Fibroblast of lung (primary cell): ENCODE results near the gene SH2D1B. TPM values are rescaled to one million over a fixed set of nuclear protein-coding genes. Genes with fewer than 3 reads are reported as not detected.

Source experiments
- DNase-seq, 2 donors: peaks; one replicate each; pipeline versions ENCODE4 v3.0.0 to v3.0.0-alpha.2; 2010; ENCODE audit warnings: low read depth in 2 of 2
- H2AFZ ChIP-seq: 2 replicates; pipeline ENCODE4 v1.5.1; 2012; ENCODE audit warnings: low read length, control low read depth, inconsistent platforms
- H3K27ac ChIP-seq: 2 replicates; pipeline ENCODE4 v1.5.1; 2011; ENCODE audit warnings: low read length, control low read depth; ENCODE audit not compliant: insufficient read depth
- H3K27me3 ChIP-seq: 2 replicates; pipeline ENCODE4 v1.5.1; 2011; ENCODE audit warnings: mild to moderate bottlenecking, low read length; ENCODE audit not compliant: control insufficient read depth, insufficient read depth
- H3K36me3 ChIP-seq: 2 replicates; pipeline ENCODE4 v1.5.1; 2011; ENCODE audit warnings: low read length; ENCODE audit not compliant: control insufficient read depth, insufficient read depth
- H3K4me1 ChIP-seq: 2 replicates; pipeline ENCODE4 v1.5.1; 2011; ENCODE audit warnings: low read length; ENCODE audit not compliant: control insufficient read depth, insufficient read depth; ENCODE audit errors: extremely low read depth
- H3K4me2 ChIP-seq: 2 replicates; pipeline ENCODE4 v1.5.1; 2011; ENCODE audit warnings: low read length, control low read depth; ENCODE audit not compliant: insufficient read depth; ENCODE audit errors: extremely low read depth
- H3K4me3 ChIP-seq, 4 experiments: fragments of 200-600 bp in 1 of 4; sonication (generic) in 1 of 4; replicated peaks in 1 of 4; 2 replicates each; pipeline ENCODE4 v1.5.1; 2011 to 2016; ENCODE audit warnings: low read length in 4 of 4, low read depth in 3 of 4, mild to moderate bottlenecking in 3 of 4, control low read depth in 2 of 4, inconsistent platforms in 1 of 4, mixed read lengths in 1 of 4; ENCODE audit not compliant: insufficient read depth in 1 of 4; ENCODE audit errors: control extremely low read depth in 1 of 4
- H3K79me2 ChIP-seq: 2 replicates; pipeline ENCODE4 v1.5.1; 2012; ENCODE audit warnings: mild to moderate bottlenecking, low read length, inconsistent platforms; ENCODE audit not compliant: control insufficient read depth, insufficient read depth
- H3K9ac ChIP-seq: 2 replicates; pipeline ENCODE4 v1.5.1; 2011; ENCODE audit warnings: mild to moderate bottlenecking, low read length, control low read depth; ENCODE audit not compliant: insufficient read depth
- H3K9me3 ChIP-seq: 2 replicates; pipeline ENCODE4 v1.5.1; 2012; ENCODE audit warnings: low read depth, low read length; ENCODE audit not compliant: control insufficient read depth, insufficient read depth
- H4K20me1 ChIP-seq: 2 replicates; pipeline ENCODE4 v1.5.1; 2011; ENCODE audit warnings: low read length; ENCODE audit not compliant: control insufficient read depth, insufficient read depth; ENCODE audit errors: extremely low read depth
- EZH2 ChIP-seq: IDR thresholded peaks from 2 replicates; pipeline ENCODE4 v1.5.1; 2012; ENCODE audit warnings: low read length, control low read depth, mild to moderate bottlenecking; ENCODE audit errors: missing control alignments
- polyA plus RNA-seq, 2 donors: library from polyadenylated mRNA; depleted of rRNA in 1 of 2; stranded (reverse) in 1 of 2; unstranded in 1 of 2; fragments of >200 nt; gene quantifications; 2 replicates each; pipeline ENCODE4 v1.2.1, GENCODE V29; 2011 to 2012; ENCODE audit warnings: missing spikeins in 1 of 2
- total RNA-seq: library from RNA; depleted of rRNA; stranded (reverse); fragments of >200 nt; gene quantifications from 2 replicates; pipeline ENCODE4 v1.2.1, GENCODE V29; 2014
- TF ChIP-seq, protein P1 (sequence below), 2 donors: IDR thresholded peaks in 1 of 2; conservative IDR thresholded peaks in 1 of 2; 1 replicate in 1 of 2; 2 replicates in 1 of 2; pipeline ENCODE4 v1.5.1; 2011 to 2012; ENCODE audit warnings: low read length in 2 of 2, control low read depth in 1 of 2, inconsistent platforms in 1 of 2, low read depth in 1 of 2, mild to moderate bottlenecking in 1 of 2

SH2D1B gene
- total and polyA plus RNA-seq, 2 donors (not counting 1 experiment from before 2014, with no cell fraction given): not detected

DNA sequence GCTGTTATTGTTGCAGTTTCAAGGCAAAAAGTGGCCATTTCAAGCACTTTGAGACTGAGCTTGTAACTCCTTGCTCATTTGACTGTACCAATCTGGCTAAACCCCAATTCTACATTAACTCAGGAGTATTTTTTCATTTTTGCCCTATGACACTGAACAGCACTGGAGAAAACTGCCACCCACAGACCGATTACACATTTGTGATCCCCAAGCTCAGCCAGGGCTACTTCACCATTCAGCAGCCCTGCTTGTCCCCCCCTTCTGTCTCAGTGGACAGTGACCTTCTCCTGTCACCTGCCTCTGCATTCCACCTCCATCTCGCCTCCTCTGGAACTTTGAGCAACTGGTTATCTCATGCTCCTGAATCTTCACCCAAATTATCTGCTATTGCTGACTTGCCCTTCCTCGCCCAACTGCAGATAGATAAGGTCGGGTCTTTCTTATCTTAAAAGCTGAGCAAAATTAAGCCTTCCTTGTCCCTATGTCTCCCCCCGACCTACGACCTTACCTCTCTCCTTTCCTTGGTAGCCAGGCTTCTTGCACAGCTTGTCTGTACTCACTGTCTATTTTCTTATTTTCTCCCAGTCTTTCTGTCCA, 60.6 kb downstream of the SH2D1B start:
- no peak overlapping the region for H2AFZ ChIP-seq
- no peak for TF ChIP-seq EZH2
- H3K4me3 ChIP-seq: no peak overlapping the region
- peaks cover 2% of the 10 kb centered on the region for H3K4me1 ChIP-seq
- H3K9ac ChIP-seq: no peak overlapping the region
- DNase-seq: no peak
- H3K79me2 ChIP-seq: no peaks in the 10 kb centered on the region
- no peaks in the 10 kb centered on the region for H3K9me3 ChIP-seq
- no peak overlapping the region for H3K27ac ChIP-seq
- no peak overlapping the region for H3K4me2 ChIP-seq
- no peaks in the 10 kb centered on the region for H4K20me1 ChIP-seq
- no peaks in the 10 kb centered on the region for H3K36me3 ChIP-seq
- H3K27me3 ChIP-seq: no peaks in the 10 kb centered on the region

DNA sequence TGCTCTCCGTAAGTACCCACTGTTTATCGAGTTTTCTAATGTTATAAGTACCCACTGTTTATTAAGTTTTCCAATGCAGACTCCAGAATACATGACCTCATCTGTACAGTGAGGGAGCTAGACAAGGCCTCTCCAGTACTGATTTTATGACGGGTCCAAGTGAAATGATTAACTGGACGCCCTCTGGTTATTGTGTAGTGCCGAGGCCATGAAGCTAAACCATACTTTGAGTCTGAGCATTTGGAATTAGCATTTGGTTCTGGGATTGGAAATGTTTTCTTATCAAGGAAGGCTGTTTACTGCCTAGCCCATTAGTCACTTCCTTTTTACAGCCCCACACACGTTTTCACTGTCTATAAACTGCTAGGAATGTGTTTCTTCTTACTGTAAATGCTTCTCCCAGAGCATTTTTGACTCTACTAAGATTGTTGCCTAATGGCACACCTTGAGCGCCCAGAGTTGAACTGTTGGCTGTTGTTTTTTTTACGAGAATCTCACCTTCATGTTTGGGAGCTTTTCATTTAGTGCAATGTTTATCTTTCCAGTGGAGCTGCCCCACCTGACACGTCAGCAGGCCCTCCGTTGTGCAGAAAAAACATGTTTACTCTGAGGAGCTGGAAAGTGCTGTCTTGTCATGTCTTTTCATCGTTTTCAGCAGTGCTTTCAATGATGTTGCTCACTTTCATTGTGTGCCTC, 62.2 kb downstream of the SH2D1B start:
- no peaks in the 10 kb centered on the region for H4K20me1 ChIP-seq
- no peaks in the 10 kb centered on the region for H3K79me2 ChIP-seq
- DNase-seq: peak; percentile 17 to 94
- H3K36me3 ChIP-seq: no peaks in the 10 kb centered on the region
- no peaks in the 10 kb centered on the region for H3K27me3 ChIP-seq
- H3K4me1 ChIP-seq: peaks cover 2% of the 10 kb centered on the region
- no peak overlapping the region for H3K4me2 ChIP-seq
- H3K9me3 ChIP-seq: no peaks in the 10 kb centered on the region
- H3K9ac ChIP-seq: no peak overlapping the region
- no peak overlapping the region for H3K4me3 ChIP-seq
- H2AFZ ChIP-seq: no peak overlapping the region
- H3K27ac ChIP-seq: no peak overlapping the region
- TF ChIP-seq, protein P1, sequence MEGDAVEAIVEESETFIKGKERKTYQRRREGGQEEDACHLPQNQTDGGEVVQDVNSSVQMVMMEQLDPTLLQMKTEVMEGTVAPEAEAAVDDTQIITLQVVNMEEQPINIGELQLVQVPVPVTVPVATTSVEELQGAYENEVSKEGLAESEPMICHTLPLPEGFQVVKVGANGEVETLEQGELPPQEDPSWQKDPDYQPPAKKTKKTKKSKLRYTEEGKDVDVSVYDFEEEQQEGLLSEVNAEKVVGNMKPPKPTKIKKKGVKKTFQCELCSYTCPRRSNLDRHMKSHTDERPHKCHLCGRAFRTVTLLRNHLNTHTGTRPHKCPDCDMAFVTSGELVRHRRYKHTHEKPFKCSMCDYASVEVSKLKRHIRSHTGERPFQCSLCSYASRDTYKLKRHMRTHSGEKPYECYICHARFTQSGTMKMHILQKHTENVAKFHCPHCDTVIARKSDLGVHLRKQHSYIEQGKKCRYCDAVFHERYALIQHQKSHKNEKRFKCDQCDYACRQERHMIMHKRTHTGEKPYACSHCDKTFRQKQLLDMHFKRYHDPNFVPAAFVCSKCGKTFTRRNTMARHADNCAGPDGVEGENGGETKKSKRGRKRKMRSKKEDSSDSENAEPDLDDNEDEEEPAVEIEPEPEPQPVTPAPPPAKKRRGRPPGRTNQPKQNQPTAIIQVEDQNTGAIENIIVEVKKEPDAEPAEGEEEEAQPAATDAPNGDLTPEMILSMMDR (conservative IDR thresholded peaks at IDR 0.05 in 1 of 2, IDR thresholded peaks at IDR 0.05 in 1 of 2; ENCODE audit: low read depth in 1 of 2, low read length in 2 of 2): no peak
- no peak for TF ChIP-seq EZH2

DNA sequence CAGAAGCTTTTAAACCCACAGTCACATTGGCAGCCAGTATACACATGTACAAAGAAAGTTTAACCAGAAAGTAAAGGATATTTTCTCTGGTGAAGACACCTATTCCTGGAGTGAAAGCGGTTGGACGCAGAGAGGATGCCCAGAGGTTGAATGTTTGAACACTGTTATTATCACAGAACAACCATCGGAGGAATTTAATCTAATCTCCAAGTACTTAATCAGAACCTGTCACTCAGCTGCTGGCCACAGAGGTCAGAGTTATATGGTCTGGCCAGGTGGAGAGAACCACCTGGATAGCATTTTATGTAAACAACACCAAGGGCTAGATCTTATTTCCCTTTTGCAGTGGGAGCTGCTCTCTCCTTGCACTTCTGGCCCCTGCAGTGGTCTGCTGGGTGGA, 64.7 kb downstream of the SH2D1B start:
- Histone ChIP-seq H4K20me1 (no peaks in the 10 kb centered on the region), H3K79me2 (no peaks in the 10 kb centered on the region), H3K27me3 (no peaks in the 10 kb centered on the region), H2AFZ (no peak overlapping the region), H3K9me3 (no peaks in the 10 kb centered on the region), H3K36me3 (no peaks in the 10 kb centered on the region), H3K9ac (no peak overlapping the region), H3K4me1 (peaks cover 2% of the 10 kb centered on the region), H3K4me2 (no peak overlapping the region), H3K4me3 (no peak overlapping the region), H3K27ac (no peak overlapping the region)
- TF ChIP-seq, protein P1 (conservative IDR thresholded peaks at IDR 0.05 in 1 of 2, IDR thresholded peaks at IDR 0.05 in 1 of 2; ENCODE audit: low read depth in 1 of 2, low read length in 2 of 2): no peak
- TF ChIP-seq EZH2: no peak
- DNase-seq: peak in 1 of 2 donors; percentile 16

Other genes starting within 250 kb of the SH2D1B start
- not detected in 2 replicates for gene SPATA46, start 35.3 kb downstream of the SH2D1B start, total RNA-seq
- not detected in 2 replicates for gene SPATA46, start 35.3 kb downstream of the SH2D1B start, polyA plus RNA-seq
- gene C1orf226, start 30.4 kb downstream of the SH2D1B start, total RNA-seq: under 0.01 and 0.33 TPM in 2 replicates
- gene C1orf226, start 30.4 kb downstream of the SH2D1B start, polyA plus RNA-seq: 0.06 and 0.10 TPM in 2 replicates
- gene UHMK1, start 85.7 kb upstream of the SH2D1B start, total RNA-seq: 66.0 and 79.1 TPM in 2 replicates
- gene UHMK1, start 85.7 kb upstream of the SH2D1B start, polyA plus RNA-seq: 39.1 and 53.5 TPM in 2 replicates
- gene UAP1, start 149.6 kb upstream of the SH2D1B start, total RNA-seq: 77.3 and 108 TPM in 2 replicates
- 81.9 and 129 TPM in 2 replicates for gene UAP1, start 149.6 kb upstream of the SH2D1B start, polyA plus RNA-seq
- 252 and 303 TPM in 2 replicates for gene DDR2, start 220.3 kb upstream of the SH2D1B start, total RNA-seq
- 144 and 192 TPM in 2 replicates for gene DDR2, start 220.3 kb upstream of the SH2D1B start, polyA plus RNA-seq